HepG2 (cell line): ENCODE data around the gene RRM2. TPM values are rescaled to one million over a fixed set of nuclear protein-coding genes. Genes with fewer than 3 reads are reported as not detected.
A peak's percentile ranks its signal among the peaks of the same experiment; 100 is the strongest.

ENCODE experiments used
- BHLHE40 ChIP-seq: IDR thresholded peaks from 2 replicates; pipeline ENCODE4 v1.6.1; 2011; ENCODE audit warnings: low read length, improper control_type of control experiment
- CERS6 ChIP-seq: sonication (generic); formaldehyde crosslinking; IDR thresholded peaks from 2 replicates; pipeline ENCODE4 v1.5.0; 2020; ENCODE audit warnings: missing genetic modification reagents
- ELF1 ChIP-seq: sonication (generic); formaldehyde crosslinking; IDR thresholded peaks from 2 replicates; pipeline ENCODE4 v1.4.0; 2020; ENCODE audit warnings: missing genetic modification reagents
- FOXK1 ChIP-seq: sonication (generic); formaldehyde crosslinking; IDR thresholded peaks from 2 replicates; pipeline ENCODE4 v1.4.0; 2020; ENCODE audit warnings: low read depth, missing genetic modification reagents, borderline replicate concordance
- KDM5B ChIP-seq: sonication (generic); formaldehyde crosslinking; IDR thresholded peaks from 2 replicates; pipeline ENCODE4 v1.4.0; 2020; ENCODE audit warnings: missing genetic modification reagents, mild to moderate bottlenecking, borderline replicate concordance
- KLF12 ChIP-seq: sonication (generic); formaldehyde crosslinking; IDR thresholded peaks from 2 replicates; pipeline ENCODE4 v1.4.0; 2020; ENCODE audit warnings: missing genetic modification reagents, borderline replicate concordance
- KLF16 ChIP-seq, 2 experiments: sonication (generic) in 1 of 2; formaldehyde crosslinking in 1 of 2; IDR thresholded peaks; 2 replicates each; pipeline versions ENCODE4 v1.6.1 to v1.8.0; 2016 to 2023; ENCODE audit warnings: missing genetic modification reagents in 2 of 2, missing compliant biosample characterization in 1 of 2
- MAX ChIP-seq: IDR thresholded peaks from 2 replicates; pipeline ENCODE4 v1.6.1; 2012; ENCODE audit warnings: inconsistent platforms
- NR3C1 ChIP-seq: sonication (generic); formaldehyde crosslinking; IDR thresholded peaks from 2 replicates; pipeline ENCODE4 v1.4.0; 2020; ENCODE audit warnings: missing genetic modification reagents
- PRDM15 ChIP-seq: sonication (generic); formaldehyde crosslinking; IDR thresholded peaks from 2 replicates; pipeline ENCODE4 v1.4.0; 2020; ENCODE audit warnings: missing genetic modification reagents
- RXRA ChIP-seq: sonication (generic); formaldehyde crosslinking; IDR thresholded peaks from 2 replicates; pipeline ENCODE4 v1.5.1; 2020; ENCODE audit warnings: missing genetic modification reagents
- SMAD1 ChIP-seq: sonication (generic); formaldehyde crosslinking; IDR thresholded peaks from 2 replicates; pipeline ENCODE4 v1.4.0; 2020; ENCODE audit warnings: missing genetic modification reagents, low read depth, mild to moderate bottlenecking, borderline replicate concordance
- SOX6 ChIP-seq, 2 experiments: fragments of 450-650 bp in 1 of 2; sonication (generic) in 1 of 2; formaldehyde crosslinking in 1 of 2; IDR thresholded peaks; 2 replicates each; pipeline versions ENCODE4 v1.4.0 to v1.6.1; 2017 to 2020; ENCODE audit warnings: antibody characterized with exemption in 1 of 2, mild to moderate bottlenecking in 1 of 2, missing genetic modification reagents in 1 of 2
- SRSF1 ChIP-seq: fragments of 200-400 bp; formaldehyde crosslinking; optimal IDR thresholded peaks from 2 replicates; pipeline ENCODE3; 2017; ENCODE audit warnings: mild to moderate bottlenecking, low read depth, low read length, moderate library complexity
- SYNCRIP ChIP-seq: fragments of 200-400 bp; formaldehyde crosslinking; IDR thresholded peaks from 2 replicates; pipeline ENCODE4 v1.6.1; 2018; ENCODE audit warnings: mild to moderate bottlenecking, low read depth, low read length; ENCODE audit not compliant: insufficient read depth
- TCF7L2 ChIP-seq: IDR thresholded peaks from 2 replicates; pipeline ENCODE4 v1.6.1; 2011; ENCODE audit warnings: mild to moderate bottlenecking, low read depth, low read length, moderate library complexity
- THAP8 ChIP-seq: sonication (generic); formaldehyde crosslinking; IDR thresholded peaks from 2 replicates; pipeline ENCODE4 v1.5.1; 2020; ENCODE audit warnings: missing genetic modification reagents, mild to moderate bottlenecking, borderline replicate concordance
- WIZ ChIP-seq: sonication (generic); formaldehyde crosslinking; IDR thresholded peaks from 2 replicates; pipeline ENCODE4 v1.5.1; 2020; ENCODE audit warnings: mild to moderate bottlenecking, missing genetic modification reagents
- ZFP41 ChIP-seq: sonication (generic); formaldehyde crosslinking; IDR thresholded peaks from 2 replicates; pipeline ENCODE4 v1.4.0; 2020; ENCODE audit warnings: mild to moderate bottlenecking, missing genetic modification reagents, borderline replicate concordance
- ZMYM2 ChIP-seq: sonication (generic); formaldehyde crosslinking; IDR thresholded peaks from 2 replicates; pipeline ENCODE4 v1.8.0; 2022; ENCODE audit warnings: mild to moderate bottlenecking, missing genetic modification reagents
- ZNF432 ChIP-seq: sonication (generic); formaldehyde crosslinking; IDR thresholded peaks from 2 replicates; pipeline ENCODE4 v1.5.0; 2020; ENCODE audit warnings: missing genetic modification reagents, mild to moderate bottlenecking, borderline replicate concordance
- ZNF552 ChIP-seq: sonication (generic); formaldehyde crosslinking; IDR thresholded peaks from 2 replicates; pipeline ENCODE4 v1.9.0; 2022; ENCODE audit warnings: missing genetic modification reagents, mild to moderate bottlenecking, borderline replicate concordance
- ZNF713 ChIP-seq: sonication (generic); formaldehyde crosslinking; IDR thresholded peaks from 2 replicates; pipeline ENCODE4 v1.4.0; 2020; ENCODE audit warnings: mild to moderate bottlenecking, missing genetic modification reagents
- ZNF737 ChIP-seq: sonication (generic); formaldehyde crosslinking; IDR thresholded peaks from 2 replicates; pipeline ENCODE4 v1.5.0; 2020; ENCODE audit warnings: missing genetic modification reagents, mild to moderate bottlenecking, borderline replicate concordance
- polyA plus RNA-seq, 8 experiments: library from polyadenylated mRNA; depleted of rRNA in 3 of 8; stranded (reverse) in 7 of 8; unstranded in 1 of 8; fragments of >200 nt; fragmentation: Illumina TruSeq in 4 of 8; extraction: Trizol in 4 of 8; gene quantifications; 2 replicates each; pipeline versions ENCODE4 v1.2.1 to v1.2.3, GENCODE V29; 2011 to 2016; ENCODE audit warnings: low read depth in 4 of 8, missing spikeins in 1 of 8, mixed read lengths in 1 of 8; ENCODE audit not compliant: insufficient read depth in 1 of 8
- total RNA-seq, 5 experiments: library from RNA; depleted of rRNA; stranded (reverse); fragments of >200 nt; fragmentation: Illumina TruSeq; extraction: Trizol; gene quantifications; 2 replicates each; pipeline ENCODE4 v1.2.3, GENCODE V29; 2016; ENCODE audit warnings: low read depth in 1 of 5

Gene RRM2
- total and polyA plus RNA-seq, 2 of the 13 experiments (the other 11 are each of a cell fraction or from before 2014, with no cell fraction given): 31.3 to 150 TPM

- peak; percentile 89 for TF ChIP-seq FOXK1 (CRISPR knock-in tag)
- TF ChIP-seq ZFP41: peak; percentile 60; the same call in 1 of the 2 replicates
- peak; percentile 41 for TF ChIP-seq SRSF1
- peak; percentile 84 for TF ChIP-seq ELF1
- peak; percentile 97 for TF ChIP-seq KDM5B (CRISPR knock-in tag)
- TF ChIP-seq SYNCRIP: no peak
- peak; percentile 56 for TF ChIP-seq SMAD1 (CRISPR knock-in tag)
- TF ChIP-seq TCF7L2: no peak
- peak; percentile 94 for TF ChIP-seq ZNF552
- no peak for TF ChIP-seq NR3C1
- TF ChIP-seq WIZ (CRISPR knock-in tag): peak; percentile 75; the same call in 1 of the 2 replicates
- no peak for TF ChIP-seq ZNF737 (CRISPR knock-in tag)
- no peak for TF ChIP-seq ZNF432 (CRISPR knock-in tag)
- no peak; the same call in 1 of the 2 replicates for TF ChIP-seq PRDM15 (CRISPR knock-in tag)
- TF ChIP-seq SOX6 (IDR thresholded peaks at IDR 0.05): no peak
- TF ChIP-seq SOX6 (CRISPR knock-in tag; IDR thresholded peaks at IDR 0.05): peak; percentile 75; the same call in 1 of the 2 replicates
- peak; percentile 23; the same call in 1 of the 2 replicates for TF ChIP-seq ZMYM2 (CRISPR knock-in tag)
- peak in 1 of 2 experiments; percentile 96; a peak in 2 of 4 replicates for TF ChIP-seq KLF16 (CRISPR knock-in tag; IDR thresholded peaks at IDR 0.05)
- TF ChIP-seq ZNF713 (CRISPR knock-in tag): 0 out of 2 replicates have a peak, but pooled peaks have one; percentile 59
- TF ChIP-seq THAP8 (CRISPR knock-in tag): no peak
- TF ChIP-seq RXRA (CRISPR knock-in tag): peak; percentile 92
- 0 out of 2 replicates have a peak, but pooled peaks have one; percentile 17 for TF ChIP-seq KLF12 (CRISPR knock-in tag)
- TF ChIP-seq BHLHE40: peak; percentile 37
- peak; percentile 89; the same call in 1 of the 2 replicates for TF ChIP-seq CERS6 (CRISPR knock-in tag)
- TF ChIP-seq MAX: peak; percentile 99
Measured at GRCh38 chr2:10120158-10120876, 2.2 kb upstream of the RRM2 start (continued).
